Measurements from ENCODE around the gene PMM2.
"Not testable (repeated sequence)": the region's sequence is repeated elsewhere in the genome, so short reads cannot be mapped to it uniquely, and the experiment has no call there.

DNA sequence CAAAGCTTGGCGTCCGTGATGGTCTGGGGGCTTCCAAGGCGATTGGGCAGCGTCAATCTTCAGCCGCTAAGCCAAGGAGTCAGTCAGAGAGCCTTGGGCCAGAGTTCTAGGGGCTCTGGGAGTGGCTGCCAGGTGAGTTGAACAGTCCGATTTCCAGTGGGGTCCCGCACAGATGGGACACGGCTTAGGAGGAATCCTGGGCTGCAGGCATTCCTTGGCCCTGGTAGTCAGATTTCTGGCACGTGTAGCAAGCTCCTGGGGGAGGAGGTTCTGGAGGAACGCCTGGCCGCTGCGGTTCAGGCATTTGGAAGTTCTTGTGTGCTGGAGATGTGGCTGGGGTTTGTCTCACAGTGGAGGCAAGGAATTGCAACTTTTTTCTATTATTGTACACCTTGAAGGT lies 45.7 kb downstream of the PMM2 start:
- not testable (repeated sequence) for TF ChIP-seq HMGXB4 (CRISPR knock-in tag; IDR thresholded peaks at IDR 0.05); NFYB (CRISPR knock-in tag; conservative IDR thresholded peaks at IDR 0.05; ENCODE audit: low read depth); CREB1 (CRISPR knock-in tag; IDR thresholded peaks at IDR 0.05); CTCF (IDR thresholded peaks at IDR 0.05)
